Liver (tissue), 9 donors: Measurements from ENCODE around the gene AMDHD1. TPM values are rescaled to one million over a fixed set of nuclear protein-coding genes. Genes with fewer than 3 reads are reported as not detected.
A peak's percentile ranks its signal among the peaks of the same experiment; 100 is the strongest.

Source experiments
- DNase-seq: peaks from one replicate; pipeline ENCODE4 v3.0.0-alpha.2; 2017; ENCODE audit warnings: low spot score
- H3K27ac ChIP-seq, 2 donors: one replicate each; pipeline ENCODE4 v1.7.0; 2013; ENCODE audit warnings: inconsistent platforms in 2 of 2, low read length in 2 of 2, control low read depth in 1 of 2, low read depth in 1 of 2, mild to moderate bottlenecking in 1 of 2
- H3K27me3 ChIP-seq, 4 donors: one replicate each; pipeline versions ENCODE4 v1.6.1 to v1.7.0; 2013; ENCODE audit warnings: low read length in 3 of 4, inconsistent platforms in 1 of 4, mild to moderate bottlenecking in 1 of 4, moderate library complexity in 1 of 4; ENCODE audit not compliant: control insufficient read depth in 4 of 4, insufficient read depth in 4 of 4
- H3K36me3 ChIP-seq, 4 donors: one replicate each; pipeline versions ENCODE4 v1.6.1 to v1.7.0; 2013; ENCODE audit warnings: low read length in 3 of 4, mild to moderate bottlenecking in 3 of 4, low read depth in 1 of 4, moderate library complexity in 1 of 4; ENCODE audit not compliant: control insufficient read depth in 4 of 4, insufficient read depth in 3 of 4
- H3K4me1 ChIP-seq, 4 donors: one replicate each; pipeline versions ENCODE4 v1.6.1 to v1.7.0; 2013; ENCODE audit warnings: low read length in 3 of 4, mild to moderate bottlenecking in 3 of 4, moderate library complexity in 1 of 4; ENCODE audit not compliant: control insufficient read depth in 4 of 4, insufficient read depth in 4 of 4
- H3K4me3 ChIP-seq, 3 donors: one replicate each; pipeline versions ENCODE4 v1.6.1 to v1.7.0; 2013; ENCODE audit warnings: low read length in 3 of 3, control low read depth in 1 of 3, low read depth in 1 of 3, mild to moderate bottlenecking in 1 of 3
- H3K9ac ChIP-seq, 2 donors: one replicate each; pipeline ENCODE4 v1.7.0; 2013; ENCODE audit warnings: low read length in 2 of 2, mild to moderate bottlenecking in 2 of 2, moderate library complexity in 2 of 2, control low read depth in 1 of 2, low read depth in 1 of 2
- H3K9me3 ChIP-seq, 4 donors: one replicate each; pipeline versions ENCODE4 v1.6.1 to v1.7.0; 2013; ENCODE audit warnings: low read length in 3 of 4; ENCODE audit not compliant: control insufficient read depth in 4 of 4
- EGR1 ChIP-seq, 2 donors: IDR thresholded peaks; 2 replicates each; pipeline ENCODE4 v1.6.1; 2016 to 2018; ENCODE audit warnings: antibody characterized with exemption in 2 of 2, low read depth in 2 of 2
- FOXA1 ChIP-seq: IDR thresholded peaks from 2 replicates; pipeline ENCODE4 v1.6.1; 2016; ENCODE audit warnings: antibody characterized with exemption
- FOXA2 ChIP-seq: IDR thresholded peaks from 2 replicates; pipeline ENCODE4 v1.6.1; 2016; ENCODE audit warnings: antibody characterized with exemption
- GABPA ChIP-seq, 2 donors: IDR thresholded peaks in 1 of 2; conservative IDR thresholded peaks in 1 of 2; 2 replicates each; pipeline ENCODE4 v1.6.1; 2016; ENCODE audit warnings: antibody characterized with exemption in 2 of 2, mild to moderate bottlenecking in 1 of 2, moderate library complexity in 1 of 2
- HNF4A ChIP-seq, 2 donors: conservative IDR thresholded peaks; 2 replicates each; pipeline ENCODE4 v1.6.1; 2016; ENCODE audit warnings: antibody characterized with exemption in 2 of 2, mild to moderate bottlenecking in 2 of 2
- HNF4G ChIP-seq: IDR thresholded peaks from 2 replicates; pipeline ENCODE4 v1.6.1; 2016; ENCODE audit warnings: antibody characterized with exemption
- JUND ChIP-seq, 2 donors: IDR thresholded peaks; 2 replicates each; pipeline ENCODE4 v1.6.1; 2016; ENCODE audit warnings: antibody characterized with exemption in 2 of 2
- NR2F2 ChIP-seq: IDR thresholded peaks from 2 replicates; pipeline ENCODE4 v1.6.1; 2016; ENCODE audit warnings: antibody characterized with exemption
- RAD21 ChIP-seq, 2 donors: IDR thresholded peaks; 2 replicates each; pipeline ENCODE4 v1.6.1; 2016; ENCODE audit warnings: antibody characterized with exemption in 2 of 2, mild to moderate bottlenecking in 2 of 2
- REST ChIP-seq: IDR thresholded peaks from 2 replicates; pipeline ENCODE4 v1.6.1; 2016; ENCODE audit warnings: antibody characterized with exemption, mild to moderate bottlenecking
- RXRA ChIP-seq, 2 donors: IDR thresholded peaks; 2 replicates each; pipeline ENCODE4 v1.6.1; 2017 to 2018; ENCODE audit warnings: antibody characterized with exemption in 2 of 2, mild to moderate bottlenecking in 1 of 2
- SP1 ChIP-seq: IDR thresholded peaks from 2 replicates; pipeline ENCODE4 v1.6.1; 2018; ENCODE audit warnings: antibody characterized with exemption, mild to moderate bottlenecking
- TAF1 ChIP-seq: conservative IDR thresholded peaks from 2 replicates; pipeline ENCODE4 v1.6.1; 2016; ENCODE audit warnings: antibody characterized with exemption, mild to moderate bottlenecking
- YY1 ChIP-seq: IDR thresholded peaks from 2 replicates; pipeline ENCODE4 v1.6.1; 2016; ENCODE audit warnings: antibody characterized with exemption, mild to moderate bottlenecking
- ZBTB33 ChIP-seq: IDR thresholded peaks from 2 replicates; pipeline ENCODE4 v1.6.1; 2016; ENCODE audit warnings: antibody characterized with exemption
- WGBS: extraction: QIAGEN DNeasy Blood & Tissue Kit; methylation state at CpG from one replicate; pipeline ENCODE4 v1.1.7; 2013; 5-methylcytosine and 5-hydroxymethylcytosine counted together
- polyA plus RNA-seq, 2 donors: library from polyadenylated mRNA; stranded (reverse) in 1 of 2; unstranded in 1 of 2; fragments of 200-250 nt in 1 of 2; fragments of >200 nt in 1 of 2; fragmentation: Nextera tagmentation in 1 of 2; extraction: Ambion mirVana in 1 of 2; gene quantifications; one replicate each; pipeline versions ENCODE4 v1.2.1 to v1.2.3, GENCODE V29; 2013 to 2015
- total RNA-seq, 2 donors: library from RNA; depleted of rRNA; stranded (reverse); fragments of >200 nt; gene quantifications; one replicate each; pipeline ENCODE4 v1.2.3, GENCODE V29; 2014
- TF ChIP-seq, protein P1 (sequence below): IDR thresholded peaks from 2 replicates; pipeline ENCODE4 v1.6.1; 2016; ENCODE audit warnings: antibody characterized with exemption
- TF ChIP-seq, protein P2 (sequence below): IDR thresholded peaks from 2 replicates; pipeline ENCODE4 v1.6.1; 2016; ENCODE audit warnings: antibody characterized with exemption
- TF ChIP-seq, protein P3 (sequence below): fragments of 150-350 bp; IDR thresholded peaks from 2 replicates; pipeline ENCODE4 v1.5.1; 2017; ENCODE audit warnings: improper control_type of control experiment, low read depth, low read length; ENCODE audit not compliant: missing input control
- donor health status: healthy.
- donor health status: healthy.
- donor health status: healthy.
- donor health status: healthy.
- donor health status: healthy.

Gene AMDHD1
- total and polyA plus RNA-seq, 4 donors: 50.3 to 124 (median 80.7) TPM

GRCh38 chr12:95975491-95975890 is 32.4 kb downstream of the AMDHD1 start:
- no peaks in the 10 kb centered on the region for H3K9me3 ChIP-seq
- no peak overlapping the region for H3K27ac ChIP-seq
- TF ChIP-seq, protein P1, sequence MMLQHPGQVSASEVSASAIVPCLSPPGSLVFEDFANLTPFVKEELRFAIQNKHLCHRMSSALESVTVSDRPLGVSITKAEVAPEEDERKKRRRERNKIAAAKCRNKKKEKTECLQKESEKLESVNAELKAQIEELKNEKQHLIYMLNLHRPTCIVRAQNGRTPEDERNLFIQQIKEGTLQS: no peak
- TF ChIP-seq ZBTB33: no peak
- H3K4me1 ChIP-seq: peaks cover 4 to 49% (median 34%) of the 10 kb centered on the region in 4 donors
- H3K4me3 ChIP-seq: no peak overlapping the region
- no peaks in the 10 kb centered on the region for H3K27me3 ChIP-seq
- H3K36me3 ChIP-seq: peaks cover under 1 to 33% (median 20%) of the 10 kb centered on the region in 4 donors
- no peak overlapping the region for H3K9ac ChIP-seq
- 87% methylated on average over 4 of the region's 4 CpGs for WGBS
- no peak for DNase-seq

GRCh38 chr12:95976416-95976832 is 33.3 kb downstream of the AMDHD1 start:
- DNase-seq: peak; percentile 45
- Histone ChIP-seq H3K4me1 (peaks cover 4 to 49% (median 34%) of the 10 kb centered on the region in 4 donors), H3K9ac (no peak overlapping the region), H3K4me3 (no peak overlapping the region), H3K27ac (peak overlapping the region; percentile 6 to 9), H3K36me3 (peaks cover 2 to 37% (median 21%) of the 10 kb centered on the region in 4 donors), H3K27me3 (no peaks in the 10 kb centered on the region), H3K9me3 (no peaks in the 10 kb centered on the region)
- 39% methylated on average over 8 of the region's 8 CpGs for WGBS
- TF ChIP-seq YY1 (peak; percentile 84), RXRA (IDR thresholded peaks at IDR 0.05) (peak; percentile 97 to 98), GABPA (IDR thresholded peaks at IDR 0.05 in 1 of 2, conservative IDR thresholded peaks at IDR 0.05 in 1 of 2) (peak in 1 of 2 donors; percentile 65), NR2F2 (peak; percentile 60), TAF1 (no peak), HNF4G (peak; percentile 73), SP1 (peak; percentile 83), EGR1 (IDR thresholded peaks at IDR 0.05; ENCODE audit: low read depth in 2 of 2) (peak in 1 of 2 donors; percentile 18), REST (peak; percentile 57), FOXA1 (peak; percentile 59), RAD21 (IDR thresholded peaks at IDR 0.05) (peak; percentile 33 to 51), JUND (IDR thresholded peaks at IDR 0.05) (peak; percentile 90), ZBTB33 (peak; percentile 72), FOXA2 (peak; percentile 43), HNF4A (conservative IDR thresholded peaks at IDR 0.05) (peak; percentile 88 to 92)
- TF ChIP-seq, protein P2, sequence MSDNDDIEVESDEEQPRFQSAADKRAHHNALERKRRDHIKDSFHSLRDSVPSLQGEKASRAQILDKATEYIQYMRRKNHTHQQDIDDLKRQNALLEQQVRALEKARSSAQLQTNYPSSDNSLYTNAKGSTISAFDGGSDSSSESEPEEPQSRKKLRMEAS: peak; percentile 72
- TF ChIP-seq, protein P3, sequence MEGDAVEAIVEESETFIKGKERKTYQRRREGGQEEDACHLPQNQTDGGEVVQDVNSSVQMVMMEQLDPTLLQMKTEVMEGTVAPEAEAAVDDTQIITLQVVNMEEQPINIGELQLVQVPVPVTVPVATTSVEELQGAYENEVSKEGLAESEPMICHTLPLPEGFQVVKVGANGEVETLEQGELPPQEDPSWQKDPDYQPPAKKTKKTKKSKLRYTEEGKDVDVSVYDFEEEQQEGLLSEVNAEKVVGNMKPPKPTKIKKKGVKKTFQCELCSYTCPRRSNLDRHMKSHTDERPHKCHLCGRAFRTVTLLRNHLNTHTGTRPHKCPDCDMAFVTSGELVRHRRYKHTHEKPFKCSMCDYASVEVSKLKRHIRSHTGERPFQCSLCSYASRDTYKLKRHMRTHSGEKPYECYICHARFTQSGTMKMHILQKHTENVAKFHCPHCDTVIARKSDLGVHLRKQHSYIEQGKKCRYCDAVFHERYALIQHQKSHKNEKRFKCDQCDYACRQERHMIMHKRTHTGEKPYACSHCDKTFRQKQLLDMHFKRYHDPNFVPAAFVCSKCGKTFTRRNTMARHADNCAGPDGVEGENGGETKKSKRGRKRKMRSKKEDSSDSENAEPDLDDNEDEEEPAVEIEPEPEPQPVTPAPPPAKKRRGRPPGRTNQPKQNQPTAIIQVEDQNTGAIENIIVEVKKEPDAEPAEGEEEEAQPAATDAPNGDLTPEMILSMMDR: no peak
- TF ChIP-seq, protein P1: peak; percentile 66
